SH-SY5Y (cell line): ENCODE data around the gene PRR29.

ENCODE experiments used
- GATA2 ChIP-seq: IDR thresholded peaks from 2 replicates; pipeline ENCODE4 v1.6.1; 2011; ENCODE audit warnings: mild to moderate bottlenecking, low read depth, low read length
- GATA3 ChIP-seq: IDR thresholded peaks from 2 replicates; pipeline ENCODE4 v1.6.1; 2011; ENCODE audit warnings: low read depth, mild to moderate bottlenecking, low read length, moderate library complexity

DNA sequence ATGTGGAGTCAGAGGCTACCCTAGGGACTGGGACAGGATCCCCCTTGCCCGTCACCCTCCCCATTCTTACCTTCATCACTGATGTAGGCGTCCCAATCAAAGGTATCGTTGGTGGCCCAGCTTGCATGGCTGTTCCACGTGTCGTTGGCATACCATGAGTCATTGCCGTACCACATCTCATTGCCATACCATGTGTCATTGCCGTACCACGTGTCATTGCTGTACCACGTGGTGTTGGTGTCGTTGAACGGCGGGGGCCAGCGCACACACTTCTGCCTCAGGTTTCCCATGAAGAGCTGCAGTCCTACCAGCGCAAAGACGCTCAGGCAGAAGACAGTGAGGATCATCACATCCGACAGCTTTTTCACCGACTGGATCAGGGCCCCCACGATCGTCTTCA is 30.2 kb upstream of the PRR29 start:
- TF ChIP-seq GATA3 (no peak), GATA2 (no peak)
